GM11168 (cell line): ENCODE results near the gene ESAM.

Experiments
- in situ Hi-C: fragments of 300-500 bp; cut with MboI; formaldehyde crosslinking; loops from one replicate; pipeline ENCODE4 v1.12.0; 2022; ENCODE audit warnings: low sequenced_read_pairs; ENCODE audit not compliant: unreplicated experiment

Gene ESAM

GRCh38 chr11:124739479-124740276, 22.4 kb downstream of the ESAM start, which contains the start of gene NRGN:
TSS of gene NRGN (plus strand) at chr11:124739942. CDS start at chr11:124740085, 143 bp downstream.
- in situ Hi-C loops: no loop called here

- in situ Hi-C loops: no loop called here
These were observed 23.2 kb downstream of the ESAM start for GRCh38 chr11:124738713-124739478.

- in situ Hi-C loops: no loop called here
These were observed 24.3 kb downstream of the ESAM start for GRCh38 chr11:124737638-124738305.

GRCh38 chr11:124736736-124737135, 25.4 kb downstream of the ESAM start:
- in situ Hi-C loops: no loop called here

- in situ Hi-C loops: no loop called here
These were observed 29.9 kb downstream of the ESAM start for GRCh38 chr11:124732230-124732629.

- in situ Hi-C loops: no loop called here
These were observed 32.5 kb downstream of the ESAM start for GRCh38 chr11:124729571-124729970.

GRCh38 chr11:124728134-124728533, 34.0 kb downstream of the ESAM start:
- in situ Hi-C loops: no loop called here

- in situ Hi-C loops: no loop called here
These were observed 34.6 kb downstream of the ESAM start for GRCh38 chr11:124727474-124727873.

- in situ Hi-C loops: no loop called here
These were observed 36.4 kb downstream of the ESAM start for GRCh38 chr11:124725719-124726105.

- in situ Hi-C loops: no loop called here
These were observed 36.9 kb downstream of the ESAM start for GRCh38 chr11:124724979-124725718.

GRCh38 chr11:124722176-124722575, 39.9 kb downstream of the ESAM start:
- in situ Hi-C loops: no loop called here

- in situ Hi-C loops: no loop called here
These were observed 42.6 kb downstream of the ESAM start for GRCh38 chr11:124719534-124719933.

- in situ Hi-C loops: no loop called here
These were observed 43.3 kb downstream of the ESAM start for GRCh38 chr11:124718801-124719200.

- in situ Hi-C loops: no loop called here
These were observed 44.1 kb downstream of the ESAM start for GRCh38 chr11:124717786-124718651.

- in situ Hi-C loops: no loop called here
These were observed 44.7 kb downstream of the ESAM start for GRCh38 chr11:124717421-124717785.

GRCh38 chr11:124716591-124716990, 45.5 kb downstream of the ESAM start:
- in situ Hi-C loops: no loop called here

- in situ Hi-C loops: no loop called here
These were observed 49.7 kb downstream of the ESAM start for GRCh38 chr11:124712392-124712791.

GRCh38 chr11:124707829-124708228, 54.3 kb downstream of the ESAM start:
- in situ Hi-C loops: no loop called here
